SU-DHL-6 (cell line): ENCODE measurements around the gene CLDN5.

Source experiments
- H2AFZ ChIP-seq: fragments of 200-600 bp; sonication (generic); 2 replicates; pipeline ENCODE4 v1.6.1; 2014; ENCODE audit warnings: low read depth, mild to moderate bottlenecking, moderate library complexity, mixed read lengths, antibody characterized with exemption, low read length; ENCODE audit not compliant: severe bottlenecking
- H3F3A ChIP-seq: fragments of 200-600 bp; shearing (Covaris generic); 2 replicates; pipeline ENCODE4 v1.6.0; 2016; ENCODE audit warnings: antibody characterized with exemption, mild to moderate bottlenecking; ENCODE audit not compliant: insufficient read depth
- H3K27ac ChIP-seq: fragments of 200-600 bp; sonication (generic); 2 replicates; pipeline ENCODE4 v1.5.1; 2016; ENCODE audit warnings: low read depth, mild to moderate bottlenecking, low read length, moderate library complexity, mixed read lengths
- H3K27me3 ChIP-seq: fragments of 200-600 bp; sonication (generic), shearing (Covaris generic); 2 replicates; pipeline ENCODE4 v1.6.0; 2014; ENCODE audit warnings: mild to moderate bottlenecking, low read length
- H3K36me3 ChIP-seq: fragments of 200-600 bp; sonication (generic); 2 replicates; pipeline ENCODE4 v1.6.1; 2014; ENCODE audit warnings: mild to moderate bottlenecking, low read length, mixed read lengths
- H3K4me2 ChIP-seq: fragments of 300-600, 200-600 bp; shearing (Covaris generic), sonication (generic); 2 replicates; pipeline ENCODE4 v1.6.0; 2014; ENCODE audit warnings: low read length, low read depth, mild to moderate bottlenecking; ENCODE audit not compliant: poor library complexity, severe bottlenecking
- H3K4me3 ChIP-seq: fragments of 200-600 bp; sonication (generic); 2 replicates; pipeline ENCODE4 v1.5.1; 2014; ENCODE audit warnings: antibody characterized with exemption, low read length, mild to moderate bottlenecking, mixed read lengths; ENCODE audit not compliant: insufficient read depth, poor library complexity, severe bottlenecking
- H3K79me2 ChIP-seq: fragments of 200-600 bp; sonication (generic); 2 replicates; pipeline ENCODE4 v1.6.1; 2014; ENCODE audit warnings: mild to moderate bottlenecking, low read length, moderate library complexity; ENCODE audit not compliant: insufficient read depth
- H3K9ac ChIP-seq: fragments of 200-600 bp; sonication (generic); 2 replicates; pipeline ENCODE4 v1.7.0; 2014; ENCODE audit warnings: mild to moderate bottlenecking, low read length
- H3K9me2 ChIP-seq: fragments of 200-600 bp; sonication (generic); replicated peaks from 2 replicates; pipeline ENCODE4 v1.6.1; 2014; ENCODE audit warnings: low read length; ENCODE audit not compliant: insufficient read depth
- H3K9me3 ChIP-seq: fragments of 200-600 bp; sonication (generic); 2 replicates; pipeline ENCODE4 v1.6.1; 2014; ENCODE audit warnings: low read length, mixed read lengths; ENCODE audit not compliant: insufficient read depth
- H4K20me1 ChIP-seq: fragments of 200-600 bp; sonication (generic); 2 replicates; pipeline ENCODE4 v1.6.1; 2014; ENCODE audit warnings: low read depth, mild to moderate bottlenecking, antibody characterized with exemption, low read length, moderate library complexity, mixed read lengths
- CTCF ChIP-seq: fragments of 200-600 bp; sonication (generic); IDR thresholded peaks from one replicate; pipeline ENCODE4 v1.5.1; 2017; ENCODE audit warnings: antibody characterized with exemption, mild to moderate bottlenecking, low read length, moderate library complexity; ENCODE audit not compliant: insufficient read depth, poor library complexity, severe bottlenecking
- EZH2phosphoT487 ChIP-seq: fragments of 200-600 bp; sonication (generic), shearing (Covaris generic); conservative IDR thresholded peaks from 2 replicates; pipeline ENCODE4 v1.6.1; 2018; ENCODE audit warnings: mild to moderate bottlenecking, antibody characterized with exemption, low read length, moderate library complexity, mixed read lengths

The CLDN5 gene

GRCh38 chr22:19499236-19499879, 24.9 kb downstream of the CLDN5 start:
- no peaks in the 10 kb centered on the region for H3K27me3 ChIP-seq
- no peak overlapping the region for H3K9ac ChIP-seq
- no peaks in the 10 kb centered on the region for H3K9me2 ChIP-seq
- H3K79me2 ChIP-seq = no peaks in the 10 kb centered on the region
- no peaks in the 10 kb centered on the region for H3K9me3 ChIP-seq
- H3F3A ChIP-seq = no peaks in the 10 kb centered on the region
- no peak overlapping the region for H2AFZ ChIP-seq
- no peak for TF ChIP-seq EZH2phosphoT487
- TF ChIP-seq CTCF = no peak
- H3K4me2 ChIP-seq = no peak overlapping the region
- H3K4me3 ChIP-seq = no peak overlapping the region
- H4K20me1 ChIP-seq = no peaks in the 10 kb centered on the region
- no peaks in the 10 kb centered on the region for H3K36me3 ChIP-seq
- H3K27ac ChIP-seq = no peak overlapping the region

- Histone ChIP-seq H3K36me3 (no peaks in the 10 kb centered on the region), H3K4me3 (no peak overlapping the region), H3K4me2 (no peak overlapping the region), H3K27me3 (no peaks in the 10 kb centered on the region), H3K9me2 (no peaks in the 10 kb centered on the region), H3K27ac (no peak overlapping the region), H3F3A (no peaks in the 10 kb centered on the region), H3K79me2 (no peaks in the 10 kb centered on the region), H4K20me1 (no peaks in the 10 kb centered on the region), H3K9me3 (no peaks in the 10 kb centered on the region), H2AFZ (no peak overlapping the region), H3K9ac (no peak overlapping the region)
- TF ChIP-seq EZH2phosphoT487 (no peak), CTCF (no peak)
These were observed 25.4 kb downstream of the CLDN5 start for GRCh38 chr22:19498866-19499190.

GRCh38 chr22:19498154-19498865, 25.9 kb downstream of the CLDN5 start:
- TF ChIP-seq CTCF (no peak), EZH2phosphoT487 (no peak)
- no peaks in the 10 kb centered on the region for H3K9me3 ChIP-seq
- H4K20me1 ChIP-seq = no peaks in the 10 kb centered on the region
- no peak overlapping the region for H3K4me2 ChIP-seq
- no peaks in the 10 kb centered on the region for H3K36me3 ChIP-seq
- no peak overlapping the region for H2AFZ ChIP-seq
- no peak overlapping the region for H3K4me3 ChIP-seq
- H3K79me2 ChIP-seq = no peaks in the 10 kb centered on the region
- H3K9me2 ChIP-seq = no peaks in the 10 kb centered on the region
- H3K27me3 ChIP-seq = no peaks in the 10 kb centered on the region
- no peaks in the 10 kb centered on the region for H3F3A ChIP-seq
- H3K9ac ChIP-seq = no peak overlapping the region
- no peak overlapping the region for H3K27ac ChIP-seq
